NK-92 treated with Interleukin-12 subunit alpha and Interleukin-12 subunit beta, amount 100 ng/mL, for 24 hours (cell line): ENCODE results near the gene TUB.

Source experiments
- DNase-seq: peaks from one replicate; lab custom pipeline; 2025; lab: John Stamatoyannopoulos, UW

The TUB gene

DNA sequence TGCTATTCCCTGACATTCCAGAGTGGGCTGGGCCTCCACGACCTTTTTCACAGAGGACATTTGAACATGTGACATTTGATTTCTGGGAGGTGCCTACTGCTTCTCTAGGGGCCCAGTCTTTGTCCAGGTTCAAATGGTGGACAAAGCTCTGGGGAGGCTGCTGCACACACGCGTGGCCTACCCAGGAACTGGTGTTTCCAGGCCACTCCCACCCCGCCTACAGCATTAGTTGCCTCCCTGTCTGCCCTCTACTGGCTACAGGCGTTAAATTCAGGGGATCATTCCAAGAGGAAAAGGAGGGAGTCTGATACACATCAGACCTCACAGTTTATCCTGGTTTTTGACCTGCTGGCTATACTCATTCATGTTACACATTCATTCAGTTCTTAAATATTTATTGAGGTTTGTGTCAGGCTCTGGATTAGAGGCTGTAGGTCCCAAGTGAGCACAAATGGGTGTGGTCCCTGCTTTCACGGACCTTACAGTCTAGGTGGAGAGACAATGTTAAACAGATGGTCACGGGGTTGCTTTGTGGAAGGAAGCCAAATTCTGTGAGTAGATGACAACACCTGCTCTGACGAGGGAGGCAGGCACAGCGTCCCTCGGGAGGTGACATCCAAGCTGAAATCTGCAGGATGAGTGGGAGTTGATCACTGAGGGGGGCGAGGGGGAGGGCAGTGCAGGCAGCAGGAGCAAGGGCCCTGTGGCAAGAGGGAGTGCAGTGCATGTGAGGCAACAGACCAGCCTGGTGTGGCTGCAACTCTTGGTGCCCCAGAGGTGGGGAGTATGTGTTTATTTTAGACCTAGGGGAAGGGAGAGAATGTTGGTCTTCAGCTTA lies 11.8 kb downstream of the TUB start:
- no peak for DNase-seq

DNA sequence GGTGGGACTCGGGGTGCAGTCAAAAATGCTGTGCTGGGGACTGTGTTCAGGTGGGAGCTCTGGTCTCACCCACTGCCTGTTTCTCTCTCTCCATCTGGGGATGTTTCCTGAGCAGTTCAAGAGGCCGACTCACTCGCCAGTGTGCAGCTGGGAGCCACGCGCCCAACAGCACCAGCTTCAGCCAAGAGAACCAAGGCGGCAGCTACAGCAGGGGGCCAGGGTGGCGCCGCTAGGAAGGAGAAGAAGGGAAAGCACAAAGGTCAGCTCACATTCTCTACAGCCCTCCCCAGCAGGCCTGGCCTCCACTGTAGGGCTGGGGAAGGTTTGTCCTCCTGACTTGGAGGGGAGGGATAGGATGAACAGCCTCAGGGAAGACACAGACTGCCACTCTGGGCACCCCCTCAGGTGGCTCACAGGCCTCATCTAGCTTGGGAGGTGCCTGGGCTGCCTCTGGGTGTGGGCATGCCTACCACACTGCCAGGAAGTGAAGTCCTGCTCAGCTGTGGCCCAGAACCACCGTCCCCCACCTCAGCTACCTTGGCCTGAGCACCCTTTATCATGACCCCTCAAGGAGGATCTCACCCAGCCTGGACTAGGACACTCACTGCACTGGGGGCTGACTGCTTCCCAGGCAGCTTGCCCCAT lies 13.0 kb downstream of the TUB start:
- no peak for DNase-seq

DNA sequence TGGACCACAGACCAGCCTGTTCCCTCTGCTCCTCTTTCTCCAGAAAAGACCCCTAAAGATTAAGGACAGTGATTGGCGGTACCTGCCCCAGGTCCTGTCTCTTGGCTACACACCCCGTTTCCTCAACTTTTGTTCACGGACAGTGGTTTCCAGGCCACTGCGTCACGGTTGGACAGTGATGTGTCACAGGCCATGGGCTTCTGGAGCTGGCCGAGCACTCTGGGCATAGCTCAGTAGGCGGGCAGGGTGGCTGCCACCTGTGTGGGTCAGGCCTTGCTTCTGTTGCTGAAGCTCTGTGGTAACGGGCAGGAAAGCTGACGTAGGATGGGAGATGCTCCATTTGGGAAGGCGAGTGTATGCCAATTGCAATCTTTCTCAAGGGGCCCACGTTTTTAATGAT lies 13.6 kb downstream of the TUB start:
- DNase-seq, result no peak

DNA sequence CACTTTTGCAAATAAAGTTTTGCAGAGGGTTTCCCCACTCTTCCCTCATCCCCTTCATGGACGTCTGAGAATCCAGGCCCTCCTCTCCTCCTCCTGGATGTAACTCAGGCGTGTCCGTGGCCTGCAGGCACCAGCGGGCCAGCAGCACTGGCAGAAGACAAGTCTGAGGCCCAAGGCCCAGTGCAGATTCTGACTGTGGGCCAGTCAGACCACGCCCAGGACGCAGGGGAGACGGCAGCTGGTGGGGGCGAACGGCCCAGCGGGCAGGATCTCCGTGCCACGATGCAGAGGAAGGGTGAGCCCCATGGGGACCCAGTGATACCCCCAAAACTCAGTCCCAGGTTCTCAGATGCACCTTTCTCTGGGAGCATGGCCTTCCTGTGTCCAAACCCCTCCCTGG lies 14.4 kb downstream of the TUB start:
- no peak for DNase-seq

DNA sequence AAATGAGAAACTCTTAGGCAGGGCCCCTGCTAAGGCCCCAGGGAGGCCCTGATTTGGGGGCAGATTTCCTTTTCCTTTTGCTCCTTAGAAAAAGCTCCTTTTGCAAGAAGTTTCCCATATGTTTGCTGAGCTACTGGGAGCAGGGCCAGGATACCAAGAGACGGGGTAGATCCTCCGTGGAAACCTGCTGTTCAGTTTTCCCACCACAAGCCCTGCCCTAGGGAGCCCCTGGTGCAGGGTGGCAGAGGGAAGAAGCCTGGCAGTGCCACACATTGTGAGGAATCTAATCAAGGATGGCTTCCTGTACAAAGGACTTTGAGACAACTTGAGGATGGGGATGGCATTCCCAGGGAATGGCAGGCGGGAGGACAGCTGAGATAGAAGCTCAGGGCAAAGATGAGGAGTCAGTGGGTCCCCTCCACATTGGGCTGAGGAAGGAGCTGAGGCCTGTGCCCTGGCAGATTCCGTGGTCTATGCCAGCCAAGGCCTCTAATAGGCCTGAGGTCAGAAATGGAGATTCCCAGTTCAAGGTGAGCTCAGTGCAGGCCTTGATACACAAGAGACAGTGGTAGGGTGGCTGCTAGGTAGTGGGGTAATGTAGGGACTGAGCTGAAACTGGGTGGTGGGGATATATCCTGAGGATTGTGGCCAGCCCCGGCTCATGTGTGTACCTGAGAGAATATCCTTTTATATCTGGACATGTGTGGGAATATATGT lies 15.0 kb downstream of the TUB start:
- no peak for DNase-seq

DNA sequence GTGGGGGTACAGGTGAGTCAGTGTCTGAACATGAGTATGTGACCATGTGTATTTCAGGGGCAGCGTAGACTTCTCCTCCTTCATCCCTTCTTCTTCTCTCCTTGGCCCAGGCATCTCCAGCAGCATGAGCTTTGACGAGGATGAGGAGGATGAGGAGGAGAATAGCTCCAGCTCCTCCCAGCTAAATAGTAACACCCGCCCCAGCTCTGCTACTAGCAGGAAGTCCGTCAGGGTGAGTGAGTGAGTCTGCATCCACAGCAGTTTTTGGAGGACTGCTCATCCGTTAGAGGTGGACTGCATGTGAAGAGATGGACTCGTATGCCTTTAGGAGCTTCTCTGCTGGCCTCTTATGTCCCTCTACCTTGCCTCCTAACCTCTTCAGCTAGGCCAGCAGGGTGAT lies 15.6 kb downstream of the TUB start:
- no peak for DNase-seq

DNA sequence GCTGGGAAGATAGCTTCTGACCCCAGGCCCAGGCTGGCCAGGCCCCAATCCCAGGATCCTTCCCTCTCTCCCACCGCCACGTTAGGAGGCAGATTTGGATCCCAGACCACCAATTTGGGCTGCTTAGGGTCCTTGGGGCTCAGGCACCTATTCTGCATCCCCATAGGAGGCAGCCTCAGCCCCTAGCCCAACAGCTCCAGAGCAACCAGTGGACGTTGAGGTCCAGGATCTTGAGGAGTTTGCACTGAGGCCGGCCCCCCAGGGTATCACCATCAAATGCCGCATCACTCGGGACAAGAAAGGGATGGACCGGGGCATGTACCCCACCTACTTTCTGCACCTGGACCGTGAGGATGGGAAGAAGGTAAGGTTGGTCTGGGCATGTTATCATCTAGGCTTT lies 16.1 kb downstream of the TUB start:
- DNase-seq, result no peak

DNA sequence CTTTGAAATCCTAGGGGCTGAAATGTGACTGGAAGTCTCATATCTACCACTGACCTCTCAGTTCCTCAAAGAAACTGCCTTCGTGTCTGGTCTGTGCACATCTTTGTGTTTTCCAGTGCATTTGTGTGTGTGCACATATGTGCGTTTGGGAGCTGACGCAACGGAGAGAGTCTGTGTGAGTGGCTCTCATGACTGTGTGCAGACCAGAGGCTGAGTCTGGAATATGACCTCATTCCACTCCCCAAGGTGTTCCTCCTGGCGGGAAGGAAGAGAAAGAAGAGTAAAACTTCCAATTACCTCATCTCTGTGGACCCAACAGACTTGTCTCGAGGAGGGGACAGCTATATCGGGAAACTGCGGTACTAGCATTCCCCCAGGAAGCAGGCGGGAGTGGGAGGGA lies 16.5 kb downstream of the TUB start:
- no peak for DNase-seq

DNA sequence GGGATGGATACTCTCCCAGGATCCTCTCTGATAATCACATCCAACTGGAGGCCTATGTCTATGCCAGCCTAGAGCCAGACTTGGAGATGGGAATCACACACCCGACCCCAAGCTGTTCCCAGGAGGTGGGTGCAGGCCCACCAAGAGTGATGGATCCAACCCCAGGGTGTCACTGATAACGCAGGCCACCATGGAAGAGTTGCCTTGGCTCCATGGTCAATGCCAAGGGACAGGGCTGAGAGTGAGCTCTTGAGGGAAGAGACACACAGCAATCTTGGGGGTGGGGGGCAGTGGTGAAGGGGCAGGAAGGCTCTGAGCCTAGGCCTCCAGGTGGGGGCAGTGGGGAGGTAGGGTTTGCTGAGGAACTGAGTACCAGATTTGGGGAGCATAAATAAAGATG lies 16.9 kb downstream of the TUB start:
- no peak for DNase-seq

DNA sequence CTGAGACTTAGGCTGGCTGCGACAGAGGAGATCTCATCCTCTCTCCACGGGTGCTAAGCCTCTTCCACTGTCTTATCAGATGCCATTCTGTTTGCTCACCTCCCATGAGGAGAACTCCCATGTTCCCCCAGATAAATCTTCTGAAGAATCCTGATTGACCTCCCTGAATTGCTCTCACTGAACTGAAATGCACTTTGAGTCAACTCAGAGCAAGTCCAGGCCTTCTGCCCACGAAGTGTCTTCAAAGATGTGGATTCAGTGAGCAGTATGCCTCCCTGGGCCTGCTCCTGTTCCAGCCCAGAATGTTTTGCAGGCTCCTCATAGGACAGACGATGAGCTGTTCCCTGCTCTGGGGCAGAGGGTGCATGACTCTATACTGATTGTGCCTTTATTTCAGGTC lies 17.4 kb downstream of the TUB start:
- no peak for DNase-seq

DNA sequence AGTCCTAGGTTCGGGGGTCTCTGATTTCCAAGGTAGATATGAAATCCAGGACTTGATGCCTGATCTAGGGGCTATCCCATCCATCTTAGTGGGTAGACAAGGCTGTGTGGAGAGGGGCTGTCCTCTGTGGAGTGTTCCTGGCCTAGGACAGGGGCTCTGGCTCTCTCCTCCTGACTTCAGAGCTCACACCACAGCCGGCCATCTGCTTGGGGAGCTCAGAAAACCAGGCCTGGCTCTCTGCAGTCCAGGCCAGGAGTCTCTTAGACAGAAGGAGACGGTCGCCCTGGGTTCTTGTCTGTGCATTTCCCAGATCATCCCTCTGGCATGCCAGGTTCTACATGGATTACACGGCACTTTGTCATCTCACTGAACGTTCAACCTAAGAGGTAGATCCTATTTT lies 17.9 kb downstream of the TUB start:
- no peak for DNase-seq

DNA sequence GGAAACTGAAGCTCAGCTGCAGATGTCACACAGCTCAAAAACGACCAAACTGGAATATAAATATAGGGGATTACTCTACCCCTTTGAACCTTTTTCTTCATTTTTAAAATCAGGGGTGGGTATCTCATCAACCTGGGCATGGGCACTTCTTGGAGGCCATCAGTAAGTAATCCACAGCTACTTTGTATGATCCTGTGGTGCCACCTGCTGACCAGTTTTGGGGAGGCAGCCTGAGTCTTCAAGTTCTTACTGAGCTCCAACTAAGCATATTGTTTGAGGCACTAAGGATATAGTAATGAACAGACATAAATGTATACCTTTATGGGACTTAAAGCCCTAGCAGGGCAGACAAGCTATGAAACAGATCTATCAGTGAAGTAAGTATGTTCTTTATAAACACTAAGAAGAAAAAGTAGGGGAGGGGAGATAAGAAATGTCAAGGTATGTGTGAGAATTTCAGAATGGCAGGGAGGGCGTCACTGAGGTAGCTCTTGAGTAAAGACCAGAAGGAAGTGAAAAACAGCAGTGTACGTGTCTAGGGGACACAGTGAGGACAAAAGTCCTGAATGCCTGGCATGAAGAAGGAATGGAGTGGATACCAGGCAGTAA lies 18.4 kb downstream of the TUB start:
- peak; percentile 16 for DNase-seq

DNA sequence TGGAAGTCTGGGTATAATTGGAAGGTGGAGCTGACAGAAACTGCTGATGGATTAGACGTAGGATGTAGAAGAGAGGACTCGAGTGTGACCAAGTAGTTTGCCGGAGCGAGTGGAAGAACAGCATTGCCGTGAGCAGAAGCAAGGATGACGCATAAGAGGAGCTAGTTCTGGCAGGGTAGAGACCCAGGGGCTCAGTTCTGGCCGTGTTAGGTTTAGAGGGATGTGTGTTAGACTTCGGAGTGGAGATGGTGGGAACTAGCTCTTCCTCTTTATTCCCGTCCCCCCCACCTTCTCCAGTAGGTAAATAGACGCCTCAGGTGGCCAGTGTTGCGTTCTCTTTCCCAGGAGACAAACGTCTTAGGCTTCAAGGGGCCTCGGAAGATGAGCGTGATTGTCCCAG lies 19.1 kb downstream of the TUB start:
- no peak for DNase-seq

DNA sequence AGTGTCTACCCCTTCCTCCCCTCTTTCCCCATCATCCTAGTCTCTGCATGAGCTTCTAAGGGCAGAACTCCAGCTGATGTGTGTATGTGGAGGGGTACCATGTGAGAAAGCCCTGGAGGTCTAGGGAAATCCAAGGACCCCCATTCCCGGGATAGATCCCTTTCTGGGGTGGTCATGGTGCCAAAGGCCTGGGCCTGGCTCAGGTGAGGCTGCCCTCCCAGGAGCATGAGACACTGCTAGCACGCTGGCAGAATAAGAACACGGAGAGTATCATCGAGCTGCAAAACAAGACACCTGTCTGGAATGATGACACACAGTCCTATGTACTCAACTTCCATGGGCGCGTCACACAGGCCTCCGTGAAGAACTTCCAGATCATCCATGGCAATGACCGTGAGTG lies 19.6 kb downstream of the TUB start:
- no peak for DNase-seq

DNA sequence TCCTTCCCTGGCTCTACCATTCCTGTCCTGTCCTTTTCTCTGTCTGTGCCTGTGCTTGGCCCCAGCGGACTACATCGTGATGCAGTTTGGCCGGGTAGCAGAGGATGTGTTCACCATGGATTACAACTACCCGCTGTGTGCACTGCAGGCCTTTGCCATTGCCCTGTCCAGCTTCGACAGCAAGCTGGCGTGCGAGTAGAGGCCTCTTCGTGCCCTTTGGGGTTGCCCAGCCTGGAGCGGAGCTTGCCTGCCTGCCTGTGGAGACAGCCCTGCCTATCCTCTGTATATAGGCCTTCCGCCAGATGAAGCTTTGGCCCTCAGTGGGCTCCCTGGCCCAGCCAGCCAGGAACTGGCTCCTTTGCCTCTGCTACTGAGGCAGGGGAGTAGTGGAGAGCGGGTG lies 20.4 kb downstream of the TUB start:
- no peak for DNase-seq

DNA sequence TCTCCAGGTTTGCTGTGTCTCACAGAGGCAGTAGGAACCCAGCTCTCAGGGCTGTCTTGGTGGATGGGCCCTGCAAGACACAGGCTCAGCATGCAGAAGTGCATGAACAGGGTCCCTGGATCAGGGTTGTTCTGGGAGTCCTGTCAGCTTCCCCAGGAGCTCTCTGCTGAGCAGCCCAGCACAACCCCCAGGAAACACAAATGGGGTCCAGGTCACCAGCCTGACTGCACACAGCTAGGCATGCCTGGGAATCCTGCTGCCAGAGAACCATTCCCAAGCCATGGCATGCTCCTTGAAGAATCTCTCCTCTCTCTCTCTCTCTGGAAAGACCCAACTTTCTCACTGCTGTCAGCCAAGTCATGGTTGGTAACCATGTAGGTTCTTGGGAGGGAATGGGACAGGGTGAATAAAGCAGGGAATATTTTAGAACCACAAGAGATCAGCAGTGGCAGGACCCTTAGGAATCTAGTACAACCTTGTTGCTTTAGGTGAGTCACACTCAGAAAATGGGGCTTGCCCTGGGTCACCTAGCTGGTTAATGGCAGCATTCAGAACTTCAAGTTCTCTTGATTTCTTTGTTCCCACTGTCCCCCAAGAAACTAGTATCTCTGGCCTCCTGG lies 21.4 kb downstream of the TUB start:
- DNase-seq, result no peak

DNA sequence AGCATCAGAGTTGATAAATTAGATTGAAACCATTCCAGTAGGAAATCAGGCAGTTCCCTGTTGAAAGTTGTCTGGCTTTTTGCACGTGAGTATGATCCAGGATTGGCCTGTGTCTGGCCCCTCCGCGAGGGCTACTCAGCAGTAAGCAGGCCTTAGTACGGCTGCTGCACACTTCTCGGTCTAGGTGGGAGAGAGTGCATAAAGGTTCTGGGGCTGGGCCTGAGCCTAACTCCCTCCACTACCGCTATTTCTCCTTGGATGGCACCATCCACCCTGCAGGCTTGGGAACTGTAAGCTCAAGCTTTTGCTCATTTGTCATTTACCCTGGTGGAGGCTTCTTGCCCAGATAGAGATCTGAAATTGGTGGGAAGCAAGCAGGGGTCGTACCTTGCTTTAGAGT lies 22.0 kb downstream of the TUB start:
- DNase-seq, result no peak

DNA sequence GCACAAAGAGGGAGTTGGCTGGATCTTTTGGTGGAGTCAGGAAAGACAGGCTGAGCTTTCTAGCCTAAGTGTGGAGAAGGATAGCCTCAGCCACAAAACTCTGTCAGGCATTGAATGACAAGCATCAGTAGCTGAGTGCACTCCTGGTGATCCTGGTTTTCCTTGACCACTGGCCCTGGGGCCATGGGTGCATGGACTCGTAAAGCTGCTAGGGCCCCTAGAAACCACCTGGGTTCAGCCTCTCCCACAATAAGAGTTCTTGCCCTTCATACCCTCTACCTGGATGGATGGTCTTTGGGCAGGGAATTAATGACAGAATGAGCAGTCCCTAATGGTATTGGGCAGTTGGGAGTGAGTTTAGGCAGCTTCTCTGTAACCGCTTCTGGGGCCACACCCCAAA lies 22.9 kb downstream of the TUB start:
- no peak for DNase-seq

DNA sequence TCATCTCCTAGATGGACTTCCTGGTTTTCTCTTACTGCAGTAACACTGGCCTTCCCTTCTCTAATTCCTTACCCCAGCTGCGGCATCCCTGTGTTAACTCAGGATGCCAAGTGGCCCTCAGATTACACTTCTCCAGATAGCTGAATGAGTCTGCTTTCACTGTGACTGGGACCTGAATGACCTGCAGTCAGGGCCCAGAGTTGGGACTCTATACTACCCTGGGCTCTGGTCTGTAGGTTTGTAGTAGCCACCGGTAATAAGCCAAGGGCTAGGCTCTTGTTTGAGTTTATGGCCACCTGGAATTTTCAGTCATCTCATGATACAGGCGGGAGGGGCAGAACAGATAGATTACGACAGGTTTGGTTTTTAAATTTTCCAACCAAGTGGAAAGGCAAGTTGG lies 24.1 kb downstream of the TUB start:
- no peak for DNase-seq

DNA sequence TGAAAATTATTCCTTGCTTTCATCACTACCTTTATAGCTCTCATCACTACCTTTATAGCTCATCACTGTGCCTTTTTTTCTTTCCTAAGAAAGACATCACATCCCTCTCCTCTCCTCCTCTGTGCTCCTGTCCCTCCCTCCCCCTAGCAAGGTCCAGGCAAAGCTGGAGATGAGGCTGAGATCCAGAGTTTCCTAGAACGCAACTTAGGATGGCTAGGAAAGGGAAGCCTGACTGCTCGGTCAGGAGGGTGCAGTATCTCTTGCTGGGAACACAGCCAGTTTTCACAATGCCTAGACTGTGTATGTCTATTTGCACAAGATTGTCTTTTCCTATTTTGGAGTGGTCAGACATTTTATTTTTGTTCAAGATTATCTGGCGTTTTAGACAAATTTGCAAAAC lies 24.7 kb downstream of the TUB start:
- DNase-seq, result no peak

DNA sequence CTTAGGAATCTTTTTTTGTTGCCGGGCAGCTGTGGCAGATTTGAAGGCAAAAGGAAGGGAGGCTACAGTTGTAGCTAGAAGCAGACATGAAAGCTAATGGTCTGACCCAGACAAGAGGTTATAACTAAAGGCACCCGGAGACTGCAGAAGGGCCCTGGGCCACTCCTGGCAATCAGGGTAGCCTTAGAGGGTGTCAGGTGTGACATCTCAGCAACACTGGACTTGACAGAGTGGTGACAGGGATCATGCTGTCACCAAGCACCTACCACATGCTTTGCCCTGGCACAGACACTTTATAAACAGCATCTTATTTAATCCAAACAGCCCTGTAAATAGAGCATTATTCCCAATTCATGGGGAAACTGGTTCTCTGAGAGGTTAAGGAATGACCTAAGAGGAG lies 25.7 kb downstream of the TUB start:
- no peak for DNase-seq

DNA sequence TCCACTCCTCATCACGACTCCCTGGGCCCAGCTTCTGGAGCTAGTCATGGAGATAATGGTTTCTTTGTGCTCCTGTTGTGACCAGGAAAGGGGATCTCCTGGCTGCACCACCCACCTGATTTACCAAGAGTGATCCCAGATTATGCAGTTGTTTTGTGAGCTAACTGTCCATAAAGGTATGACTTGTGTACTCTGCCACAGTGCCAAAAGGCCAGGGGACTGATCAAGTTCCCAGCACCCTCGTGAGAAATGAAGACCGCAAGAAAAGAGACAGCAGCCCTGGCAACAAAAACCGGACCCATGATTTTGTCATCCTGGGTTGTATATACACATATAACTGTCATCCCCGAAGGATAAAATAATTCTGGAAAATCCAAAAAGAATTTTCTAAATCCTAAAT lies 26.6 kb downstream of the TUB start:
- no peak for DNase-seq
